HepG2 (cell line): ENCODE measurements around the gene NAA16. TPM values are rescaled to one million over a fixed set of nuclear protein-coding genes. Genes with fewer than 3 reads are reported as not detected.

ENCODE experiments used
- ATAC-seq: fragments of 200-7000 bp; cut with Tn5 transposase; 3 replicates; pipeline ENCODE4 v1.9.1; 2020; ENCODE audit warnings: mild to moderate bottlenecking, moderate library complexity
- BruUV-seq: library from RNA; stranded (reverse); fragments of 400-500 nt; replicated peaks from 2 replicates; lab custom pipeline; 2021; lab: Mats Ljungman, UMichigan
- CTCF ChIA-PET: fragments of 300-600 bp; formaldehyde crosslinking; extraction: SDS; loops from one replicate; lab custom pipeline; 2021; ENCODE audit warnings: low total read pairs, inconsistent platforms, low intra/inter-chr PET ratio; lab: Yijun Ruan, JAX
- POLR2A ChIA-PET: fragments of 350-600 bp; sonication (Branson Sonifier 250); formaldehyde crosslinking; loops from one replicate; lab custom pipeline; 2020; ENCODE audit warnings: antibody characterized with exemption, inconsistent platforms; lab: Yijun Ruan, JAX
- DNase-seq: peaks from one replicate; pipeline ENCODE4 v3.0.0-alpha.2; 2015; ENCODE audit warnings: low spot score
- FAIRE-seq: peaks from 3 replicates; lab custom pipeline; 2011; peaks lifted over from hg19 to GRCh38; lab: Jason Lieb, UNC
- H2AFZ ChIP-seq: one replicate; pipeline ENCODE4 v1.6.1; 2011; ENCODE audit warnings: low read length, inconsistent platforms
- H3K27ac ChIP-seq: fragments of 300-600 bp; 3 replicates; pipeline ENCODE4 v1.8.0; 2011; ENCODE audit warnings: mixed run types, mild to moderate bottlenecking, mixed read lengths, low read length, inconsistent platforms; ENCODE audit not compliant: insufficient read depth; ENCODE audit errors: extremely low read length
- H3K27me3 ChIP-seq, 2 experiments: fragments of 200-600 bp in 1 of 2; 2 replicates in 1 of 2; 3 replicates in 1 of 2; pipeline versions ENCODE4 v1.6.0 to v1.8.0; 2011; ENCODE audit warnings: low read length in 2 of 2, mild to moderate bottlenecking in 2 of 2, moderate library complexity in 2 of 2, inconsistent platforms in 1 of 2; ENCODE audit not compliant: insufficient read depth in 2 of 2, control insufficient read depth in 1 of 2
- H3K36me3 ChIP-seq, 2 experiments: fragments of 200-600 bp in 1 of 2; replicated peaks in 1 of 2; 2 replicates in 1 of 2; 3 replicates in 1 of 2; pipeline versions ENCODE4 v1.5.1 to v1.8.0; 2011; ENCODE audit warnings: low read length in 2 of 2, inconsistent platforms in 1 of 2; ENCODE audit not compliant: insufficient read depth in 2 of 2, control insufficient read depth in 1 of 2
- H3K4me1 ChIP-seq: 2 replicates; pipeline ENCODE4 v1.5.1; 2012; ENCODE audit warnings: low read length, inconsistent platforms; ENCODE audit not compliant: insufficient read depth
- H3K4me2 ChIP-seq: 2 replicates; pipeline ENCODE4 v1.6.0; 2011; ENCODE audit warnings: low read depth, low read length, inconsistent platforms
- H3K4me3 ChIP-seq, 3 experiments: fragments of 200-600 bp in 1 of 3; sonication (generic), shearing (Covaris generic) in 1 of 3; replicated peaks in 1 of 3; 2 replicates each; pipeline ENCODE4 v1.5.1; 2011 to 2016; ENCODE audit warnings: low read length in 3 of 3, inconsistent platforms in 2 of 3, low read depth in 2 of 3, mild to moderate bottlenecking in 2 of 3, control low read depth in 1 of 3, mixed read lengths in 1 of 3; ENCODE audit not compliant: insufficient read depth in 1 of 3
- H3K79me2 ChIP-seq: one replicate; pipeline ENCODE4 v1.6.1; 2011; ENCODE audit warnings: low read length, inconsistent platforms; ENCODE audit not compliant: insufficient read depth
- H3K9ac ChIP-seq: 2 replicates; pipeline ENCODE4 v1.6.0; 2011; ENCODE audit warnings: mild to moderate bottlenecking, low read depth, low read length, inconsistent platforms; ENCODE audit not compliant: insufficient read depth
- H3K9me3 ChIP-seq: 2 replicates; pipeline ENCODE4 v1.5.1; 2012; ENCODE audit warnings: mild to moderate bottlenecking, low read length
- H4K20me1 ChIP-seq: 2 replicates; pipeline ENCODE4 v1.6.0; 2011; ENCODE audit warnings: inconsistent platforms, mild to moderate bottlenecking, low read length, moderate library complexity; ENCODE audit not compliant: insufficient read depth
- HNRNPK ChIP-seq: fragments of 200-400 bp; formaldehyde crosslinking; IDR thresholded peaks from 2 replicates; pipeline ENCODE4 v1.6.1; 2018; ENCODE audit warnings: low read length, low read depth, moderate library complexity, mild to moderate bottlenecking; ENCODE audit not compliant: poor library complexity, severe bottlenecking
- IKZF4 ChIP-seq: sonication (generic); formaldehyde crosslinking; IDR thresholded peaks from 2 replicates; pipeline ENCODE4 v1.5.1; 2020; ENCODE audit warnings: borderline replicate concordance, mild to moderate bottlenecking, low read depth, missing genetic modification reagents; ENCODE audit errors: not compliant biosample characterization
- KDM6A ChIP-seq: IDR thresholded peaks from 2 replicates; pipeline ENCODE4 v1.6.1; 2016; ENCODE audit warnings: low read depth
- MXD4 ChIP-seq: IDR thresholded peaks from 2 replicates; pipeline ENCODE4 v1.6.1; 2016; ENCODE audit warnings: mild to moderate bottlenecking, missing biosample characterization, missing genetic modification reagents
- NFE2L1 ChIP-seq: sonication (generic); formaldehyde crosslinking; IDR thresholded peaks from 2 replicates; pipeline ENCODE4 v1.4.0; 2020; ENCODE audit warnings: missing genetic modification reagents, mild to moderate bottlenecking, borderline replicate concordance
- PPARG ChIP-seq: conservative IDR thresholded peaks from 2 replicates; pipeline ENCODE4 v1.6.1; 2016; ENCODE audit warnings: missing biosample characterization, missing genetic modification reagents
- PTBP1 ChIP-seq: fragments of 200-400 bp; formaldehyde crosslinking; IDR thresholded peaks from 2 replicates; pipeline ENCODE4 v1.6.1; 2018; ENCODE audit warnings: low read length, low read depth; ENCODE audit not compliant: poor library complexity, severe bottlenecking
- RBM39 ChIP-seq: fragments of 200-400 bp; formaldehyde crosslinking; IDR thresholded peaks from one replicate; pipeline ENCODE4 v1.6.1; 2018; ENCODE audit warnings: antibody characterized with exemption, mild to moderate bottlenecking, low read depth, low read length; ENCODE audit not compliant: poor library complexity, severe bottlenecking
- RERE ChIP-seq: IDR thresholded peaks from 2 replicates; pipeline ENCODE4 v1.6.1; 2016; ENCODE audit warnings: low read depth, missing genetic modification reagents, missing compliant biosample characterization
- SMARCE1 ChIP-seq: fragments of 450-650 bp; IDR thresholded peaks from 2 replicates; pipeline ENCODE4 v1.6.1; 2017; ENCODE audit warnings: borderline replicate concordance
- ZBTB8A ChIP-seq: sonication (generic); formaldehyde crosslinking; IDR thresholded peaks from 2 replicates; pipeline ENCODE4 v1.4.0; 2020; ENCODE audit warnings: mild to moderate bottlenecking, low read depth, missing genetic modification reagents, borderline replicate concordance
- ZNF138 ChIP-seq: sonication (generic); formaldehyde crosslinking; IDR thresholded peaks from 2 replicates; pipeline ENCODE4 v1.5.0; 2020; ENCODE audit warnings: mild to moderate bottlenecking, low read depth, missing genetic modification reagents
- ZNF441 ChIP-seq: sonication (generic); formaldehyde crosslinking; IDR thresholded peaks from 2 replicates; pipeline ENCODE4 v1.7.0; 2021; ENCODE audit warnings: missing genetic modification reagents, borderline replicate concordance
- ZNF674 ChIP-seq: sonication (generic); formaldehyde crosslinking; IDR thresholded peaks from 2 replicates; pipeline ENCODE4 v1.5.0; 2020; ENCODE audit warnings: low read depth, mild to moderate bottlenecking, missing genetic modification reagents
- ZNF773 ChIP-seq: sonication (generic); formaldehyde crosslinking; IDR thresholded peaks from 2 replicates; pipeline ENCODE4 v1.4.0; 2020; ENCODE audit warnings: missing genetic modification reagents, borderline replicate concordance
- ZSCAN20 ChIP-seq: sonication (generic); formaldehyde crosslinking; IDR thresholded peaks from 2 replicates; pipeline ENCODE4 v1.4.0; 2020; ENCODE audit warnings: missing genetic modification reagents, mild to moderate bottlenecking, borderline replicate concordance
- WGBS: methylation state at CpG from one replicate; pipeline ENCODE4 v1.1.6; 2017; ENCODE audit warnings: low lambda C conversion rate; 5-methylcytosine and 5-hydroxymethylcytosine counted together
- in situ Hi-C: cut with HindIII; loops from 2 replicates; pipeline ENCODE4 v1.10.0; 2017; ENCODE audit warnings: low pct_unique_long_range_greater_than_20kb; ENCODE audit not compliant: extremely low pct_ligation_motif_present
- intact Hi-C: fragments of 100-400 bp; cut with micrococcal nuclease; formaldehyde crosslinking; loops from one replicate; pipeline ENCODE4 v1.10.0; 2022; ENCODE audit not compliant: unreplicated experiment
- polyA plus RNA-seq, 8 experiments: library from polyadenylated mRNA; depleted of rRNA in 3 of 8; stranded (reverse) in 7 of 8; unstranded in 1 of 8; fragments of >200 nt; fragmentation: Illumina TruSeq in 4 of 8; extraction: Trizol in 4 of 8; gene quantifications; 2 replicates each; pipeline versions ENCODE4 v1.2.1 to v1.2.3, GENCODE V29; 2011 to 2016; ENCODE audit warnings: low read depth in 4 of 8, missing spikeins in 1 of 8, mixed read lengths in 1 of 8; ENCODE audit not compliant: insufficient read depth in 1 of 8
- total RNA-seq, 5 experiments: library from RNA; depleted of rRNA; stranded (reverse); fragments of >200 nt; fragmentation: Illumina TruSeq; extraction: Trizol; gene quantifications; 2 replicates each; pipeline ENCODE4 v1.2.3, GENCODE V29; 2016; ENCODE audit warnings: low read depth in 1 of 5

NAA16 gene
- total and polyA plus RNA-seq, 2 of the 13 experiments (the other 11 are each of a cell fraction or from before 2014, with no cell fraction given): 9.2 to 15.1 TPM

DNA sequence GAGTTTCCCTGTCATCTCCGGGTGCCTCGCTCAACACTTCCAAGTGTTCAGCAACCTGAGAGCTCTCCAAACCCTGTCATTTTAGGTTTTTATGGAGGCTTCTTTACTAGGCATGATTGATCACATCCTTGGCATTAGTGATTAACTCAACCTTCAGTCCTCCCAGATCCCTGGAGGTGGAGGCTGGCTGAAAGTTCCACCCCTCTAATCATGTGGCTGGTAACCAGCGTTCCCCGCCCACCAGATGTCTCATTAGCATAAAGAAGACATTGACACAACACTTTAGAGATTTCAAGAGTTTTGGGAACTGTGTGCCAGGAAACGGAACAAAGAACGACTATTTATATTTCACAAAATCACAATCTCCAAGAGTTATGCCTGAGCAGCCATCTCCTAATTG lies 75.1 kb downstream of the NAA16 start:
- CTCF ChIA-PET: no interaction called here
- ATAC-seq: no peak
- Histone ChIP-seq H3K79me2 (no peaks in the 10 kb centered on the region), H3K4me3 (no peak overlapping the region), H3K36me3 (no peaks in the 10 kb centered on the region), H3K27ac (no peak overlapping the region), H4K20me1 (no peaks in the 10 kb centered on the region), H3K9ac (no peak overlapping the region)
- 51% methylated on average over 6 of the region's 6 CpGs for WGBS
- intact Hi-C loops: no loop called here
- no peak for TF ChIP-seq RBM39
- TF ChIP-seq ZNF441: no peak
- no peak for TF ChIP-seq ZNF674 (CRISPR knock-in tag)
- TF ChIP-seq NFE2L1 (CRISPR knock-in tag): no peak
- TF ChIP-seq RERE (CRISPR knock-in tag): no peak
- TF ChIP-seq ZSCAN20 (CRISPR knock-in tag): no peak
- no peak for TF ChIP-seq HNRNPK
- TF ChIP-seq ZNF773 (CRISPR knock-in tag): no peak
- no peak for TF ChIP-seq IKZF4 (CRISPR knock-in tag)
- no peak for TF ChIP-seq MXD4 (CRISPR knock-in tag)
- TF ChIP-seq ZNF138 (CRISPR knock-in tag): no peak
- TF ChIP-seq PTBP1: no peak
- TF ChIP-seq SMARCE1: no peak
- TF ChIP-seq PPARG: no peak
- TF ChIP-seq KDM6A (CRISPR knock-in tag): no peak
- no peak for TF ChIP-seq ZBTB8A
- TF ChIP-seq, all 625 proteins: peak for 0
- BruUV-seq: no TSS peak
- DNase-seq: no peak
- POLR2A ChIA-PET: no interaction called here
- in situ Hi-C loops: no loop called here
- H2AFZ ChIP-seq: no peak overlapping the region
- no peak for FAIRE-seq
- no peaks in the 10 kb centered on the region for H3K4me1 ChIP-seq
- no peaks in the 10 kb centered on the region for H3K27me3 ChIP-seq
- H3K4me2 ChIP-seq: no peak overlapping the region
- H3K9me3 ChIP-seq: no peaks in the 10 kb centered on the region
